NT2/D1 (cell line): ENCODE results near the gene KAT6B.

Experiments used
- SUZ12 ChIP-seq: IDR thresholded peaks from 2 replicates; pipeline ENCODE4 v1.6.1; 2011; ENCODE audit not compliant: insufficient read length, insufficient read depth; ENCODE audit errors: extremely low read depth
- YY1 ChIP-seq: IDR thresholded peaks from 2 replicates; pipeline ENCODE4 v1.6.1; 2011; ENCODE audit not compliant: insufficient read length, insufficient read depth
- ZNF274 ChIP-seq: IDR thresholded peaks from 2 replicates; pipeline ENCODE4 v1.6.1; 2011; ENCODE audit warnings: mild to moderate bottlenecking, low read depth, low read length

- TF ChIP-seq YY1: no peak
- TF ChIP-seq SUZ12: no peak
- TF ChIP-seq ZNF274: no peak
Measured at GRCh38 chr10:75062506-75063299, 236.3 kb downstream of the KAT6B start.
